GM13976 (cell line): ENCODE results near the gene SLC2A14.
"Not testable (repeated sequence)": the region's sequence is repeated elsewhere in the genome, so short reads cannot be mapped to it uniquely, and the experiment has no call there.

Source experiments
- DNase-seq: peaks from one replicate; pipeline ENCODE4 v3.0.0; 2012; ENCODE audit warnings: low spot score
- CTCF ChIP-seq: IDR thresholded peaks from 2 replicates; pipeline ENCODE4 v1.5.1; 2012; ENCODE audit warnings: borderline replicate concordance, mild to moderate bottlenecking; ENCODE audit not compliant: insufficient read depth; ENCODE audit errors: extremely low read depth, missing control alignments, control extremely low read depth
- in situ Hi-C: fragments of 300-500 bp; cut with MboI; formaldehyde crosslinking; loops from one replicate; pipeline ENCODE4 v1.12.0; 2022; ENCODE audit warnings: low sequenced_read_pairs, mixed read lengths, inconsistent platforms; ENCODE audit not compliant: unreplicated experiment

The SLC2A14 gene

GRCh38 chr12:7872566-7873319 lies at the start of gene SLC2A14:
TSS of gene SLC2A14 (minus strand) at chr12:7872915. CDS start at chr12:7869880, 3,035 bp downstream.
- in situ Hi-C loops: no loop called here
- TF ChIP-seq CTCF: no peak
- DNase-seq: no peak

GRCh38 chr12:7921181-7921580 lies 48.5 kb upstream of the SLC2A14 start:
- in situ Hi-C loops, DNase-seq: not testable (repeated sequence)

- DNase-seq, in situ Hi-C loops: not testable (repeated sequence)
These were observed 45.5 kb upstream of the SLC2A14 start for GRCh38 chr12:7918268-7918590.

GRCh38 chr12:7917392-7918267 lies 44.9 kb upstream of the SLC2A14 start:
- in situ Hi-C loops: no loop called here
- DNase-seq: no peak
- no peak for TF ChIP-seq CTCF

GRCh38 chr12:7916936-7917335 lies 44.2 kb upstream of the SLC2A14 start:
- in situ Hi-C loops: no loop called here
- DNase-seq: peak; percentile 28
- TF ChIP-seq CTCF: no peak

GRCh38 chr12:7915661-7916403 lies 43.1 kb upstream of the SLC2A14 start:
- in situ Hi-C loops: no loop called here
- DNase-seq: no peak
- TF ChIP-seq CTCF: no peak

GRCh38 chr12:7910106-7910505 lies 37.4 kb upstream of the SLC2A14 start:
- DNase-seq, in situ Hi-C loops: not testable (repeated sequence)

GRCh38 chr12:7907009-7907408 lies 34.3 kb upstream of the SLC2A14 start:
- DNase-seq: peak; percentile 32
- in situ Hi-C loops: no loop called here
- no peak for TF ChIP-seq CTCF

- in situ Hi-C loops, DNase-seq: not testable (repeated sequence)
These were observed 33.6 kb upstream of the SLC2A14 start for GRCh38 chr12:7906303-7906702.

- DNase-seq, in situ Hi-C loops: not testable (repeated sequence)
These were observed 32.9 kb upstream of the SLC2A14 start for GRCh38 chr12:7905600-7906125.
